DOHH2 (cell line): ENCODE measurements around the gene RPL10.

ENCODE experiments used
- H3F3A ChIP-seq: fragments of 200-600 bp; sonication (generic), shearing (Covaris generic); 2 replicates; pipeline ENCODE4 v1.6.0; 2016; ENCODE audit warnings: antibody characterized with exemption, mild to moderate bottlenecking; ENCODE audit not compliant: control insufficient read depth, insufficient read depth
- H3K27ac ChIP-seq: fragments of 200-600 bp; sonication (generic); 2 replicates; pipeline ENCODE4 v1.5.1; 2014; ENCODE audit warnings: low read depth, mild to moderate bottlenecking, low read length, moderate library complexity
- H3K27me3 ChIP-seq: fragments of 200-600 bp; sonication (generic); 2 replicates; pipeline ENCODE4 v1.6.1; 2014; ENCODE audit warnings: mild to moderate bottlenecking, low read length, mixed read lengths; ENCODE audit not compliant: control insufficient read depth
- H3K36me3 ChIP-seq: fragments of 200-600 bp; sonication (generic); 2 replicates; pipeline ENCODE4 v1.6.1; 2014; ENCODE audit warnings: mild to moderate bottlenecking, low read length, moderate library complexity, mixed read lengths; ENCODE audit not compliant: control insufficient read depth
- H3K4me1 ChIP-seq: fragments of 200-600 bp; sonication (generic); 2 replicates; pipeline ENCODE4 v1.6.1; 2014; ENCODE audit warnings: mild to moderate bottlenecking, low read length, mixed read lengths; ENCODE audit not compliant: control insufficient read depth
- H3K4me2 ChIP-seq: fragments of 200-600 bp; sonication (generic); 2 replicates; pipeline ENCODE4 v1.6.0; 2014; ENCODE audit warnings: mild to moderate bottlenecking, low read length, moderate library complexity
- H3K4me3 ChIP-seq: fragments of 200-600 bp; sonication (generic); 2 replicates; pipeline ENCODE4 v1.5.1; 2014; ENCODE audit warnings: mild to moderate bottlenecking, low read length, mixed read lengths
- H3K79me2 ChIP-seq: fragments of 200-600 bp; sonication (generic); 2 replicates; pipeline ENCODE4 v1.6.1; 2014; ENCODE audit warnings: mild to moderate bottlenecking, low read length, mixed read lengths; ENCODE audit not compliant: control insufficient read depth
- H3K9me2 ChIP-seq: fragments of 200-600 bp; sonication (generic); replicated peaks from 2 replicates; pipeline ENCODE4 v1.6.1; 2014; ENCODE audit warnings: mild to moderate bottlenecking, low read length, mixed read lengths; ENCODE audit not compliant: control insufficient read depth
- H3K9me3 ChIP-seq: fragments of 200-600 bp; sonication (generic); 2 replicates; pipeline ENCODE4 v1.6.1; 2014; ENCODE audit warnings: antibody characterized with exemption, low read length, mixed read lengths; ENCODE audit not compliant: control insufficient read depth, insufficient read depth
- H4K20me1 ChIP-seq: fragments of 200-600 bp; sonication (generic); 2 replicates; pipeline ENCODE4 v1.6.0; 2014; ENCODE audit warnings: low read depth, mild to moderate bottlenecking, antibody characterized with exemption, low read length, moderate library complexity; ENCODE audit not compliant: control insufficient read depth, insufficient read depth
- CTCF ChIP-seq: fragments of 200-600 bp; sonication (generic); IDR thresholded peaks from one replicate; pipeline ENCODE4 v1.5.1; 2014; ENCODE audit warnings: antibody characterized with exemption, mild to moderate bottlenecking, low read depth, low read length; ENCODE audit not compliant: poor library complexity, severe bottlenecking
- EZH2phosphoT487 ChIP-seq: fragments of 200-600 bp; sonication (generic); IDR thresholded peaks from 2 replicates; pipeline ENCODE4 v1.6.1; 2017; ENCODE audit warnings: borderline replicate concordance, mild to moderate bottlenecking, antibody characterized with exemption, low read length, moderate library complexity, mixed read lengths

RPL10 gene

GRCh38 chrX:154380153-154380552, 18.0 kb upstream of the RPL10 start:
- no peaks in the 10 kb centered on the region for H3K27me3 ChIP-seq
- H3K36me3 ChIP-seq: peaks cover 15% of the 10 kb centered on the region
- H3K9me3 ChIP-seq: no peaks in the 10 kb centered on the region
- no peaks in the 10 kb centered on the region for H3K9me2 ChIP-seq
- H3K4me2 ChIP-seq: peak overlapping the region; percentile 82
- peaks cover 18% of the 10 kb centered on the region for H3K79me2 ChIP-seq
- H3K4me1 ChIP-seq: peaks cover 27% of the 10 kb centered on the region
- no peaks in the 10 kb centered on the region for H3F3A ChIP-seq
- H3K27ac ChIP-seq: no peak overlapping the region
- H4K20me1 ChIP-seq: no peaks in the 10 kb centered on the region
- peak overlapping the region; percentile 83 for H3K4me3 ChIP-seq
- no peak for TF ChIP-seq CTCF
- no peak for TF ChIP-seq EZH2phosphoT487

- H3K4me2 ChIP-seq: peak overlapping the region; percentile 82; the same call in 1 of the 2 replicates
- H3K79me2 ChIP-seq: peaks cover 18% of the 10 kb centered on the region
- no peak for TF ChIP-seq EZH2phosphoT487
- TF ChIP-seq CTCF: no peak
- H3K9me2 ChIP-seq: no peaks in the 10 kb centered on the region
- no peaks in the 10 kb centered on the region for H4K20me1 ChIP-seq
- H3K9me3 ChIP-seq: no peaks in the 10 kb centered on the region
- H3K36me3 ChIP-seq: peaks cover 15% of the 10 kb centered on the region
- H3K4me3 ChIP-seq: 0 out of 2 replicates have a peak overlapping the region, but pooled peaks have one; percentile 83
- H3K27me3 ChIP-seq: no peaks in the 10 kb centered on the region
- no peak overlapping the region for H3K27ac ChIP-seq
- peaks cover 23% of the 10 kb centered on the region for H3K4me1 ChIP-seq
- H3F3A ChIP-seq: no peaks in the 10 kb centered on the region
Observed at GRCh38 chrX:154380787-154381186, 17.4 kb upstream of the RPL10 start.

- TF ChIP-seq EZH2phosphoT487 (no peak), CTCF (no peak)
- peaks cover 15% of the 10 kb centered on the region for H3K36me3 ChIP-seq
- no peaks in the 10 kb centered on the region for H4K20me1 ChIP-seq
Observed at GRCh38 chrX:154381271-154381670, 16.9 kb upstream of the RPL10 start.

More at GRCh38 chrX:154381271-154381670, 16.9 kb upstream of the RPL10 start:
- Histone ChIP-seq H3K9me3 (no peaks in the 10 kb centered on the region), H3K79me2 (peaks cover 18% of the 10 kb centered on the region), H3K4me3 (no peak overlapping the region), H3K4me1 (peaks cover 23% of the 10 kb centered on the region), H3K27me3 (no peaks in the 10 kb centered on the region), H3K9me2 (no peaks in the 10 kb centered on the region), H3K27ac (no peak overlapping the region), H3F3A (no peaks in the 10 kb centered on the region), H3K4me2 (no peak overlapping the region)
